NB4 (cell line): ENCODE results near the gene RPS26.

ENCODE experiments used
- MYC ChIP-seq: IDR thresholded peaks from 2 replicates; pipeline ENCODE4 v1.6.1; 2011; ENCODE audit warnings: low read depth, low read length
- POLR2A ChIP-seq: IDR thresholded peaks from 2 replicates; pipeline ENCODE4 v1.6.1; 2011; ENCODE audit warnings: mild to moderate bottlenecking; ENCODE audit not compliant: insufficient read length; ENCODE audit errors: extremely low read depth

GRCh38 chr12:56011509-56012090, 30.1 kb upstream of the RPS26 start:
- TF ChIP-seq POLR2A (no peak), MYC (no peak)
